ENCODE data around the gene MFAP1. TPM values are rescaled to one million over a fixed set of nuclear protein-coding genes. Genes with fewer than 3 reads are reported as not detected.
A peak's percentile ranks its signal among the peaks of the same experiment; 100 is the strongest.
"Not testable (repeated sequence)": the region's sequence is repeated elsewhere in the genome, so short reads cannot be mapped to it uniquely, and the experiment has no call there.

The MFAP1 gene
- total RNA-seq, 2 donors from 2014 or later, result 6.8 to 20.8 TPM

DNA sequence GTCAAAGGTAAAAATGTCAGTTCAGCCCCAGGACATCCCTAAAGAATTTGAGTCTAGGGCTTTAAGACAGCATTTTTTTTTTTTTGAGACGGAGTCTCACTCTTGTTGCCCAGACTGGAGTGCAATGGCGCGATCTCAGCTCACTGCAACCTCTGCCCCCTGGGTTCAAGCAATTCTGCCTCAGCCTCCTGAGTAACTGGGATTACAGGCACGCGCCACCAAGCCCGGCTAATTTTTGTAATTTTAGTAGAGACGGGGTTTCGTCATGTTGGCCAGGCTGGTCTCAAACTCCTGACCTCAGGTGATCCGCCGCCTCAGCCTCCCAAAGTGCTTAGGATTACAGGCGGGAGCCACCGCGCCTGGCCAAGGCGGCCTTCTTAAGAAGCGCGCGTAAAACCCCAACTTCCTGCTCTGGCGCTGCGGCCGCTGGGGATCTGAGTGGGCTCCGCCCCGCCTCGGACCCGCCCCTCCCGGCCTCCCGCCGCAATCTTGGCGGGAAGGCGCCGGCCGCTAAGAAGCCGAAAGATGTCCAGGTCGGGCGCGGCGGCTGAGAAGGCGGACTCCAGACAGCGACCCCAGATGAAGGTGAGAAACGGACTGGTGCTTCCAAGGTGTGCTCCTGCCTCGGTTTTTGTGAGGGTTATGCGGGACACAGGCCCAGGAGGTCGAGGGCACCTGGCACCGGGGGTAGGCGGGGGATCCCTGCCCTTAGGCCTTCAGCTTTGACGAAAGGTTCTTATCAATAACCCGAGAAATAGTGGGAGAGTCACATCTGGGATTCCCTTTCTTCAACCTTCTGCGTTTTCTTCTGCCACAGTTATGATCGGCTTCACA, 2.2 kb upstream of the MFAP1 start, which contains the start of gene WDR76:
Gene WDR76 (plus strand): TSS at position 495 of the 834 bp plus-strand sequence. CDS start 31 bp downstream, at position 526.
- Histone ChIP-seq H3K27ac (peak within 1 kb of the TSS; percentile 56 to 71), H3K4me3 (peak within 1 kb of the TSS; percentile 78), H3K9me3 (no peaks in the 10 kb centered on the region), H3K4me1 (ENCODE audit: control insufficient read depth in 1 of 2, low read depth in 2 of 2) (peaks cover 30 to 43% of the 10 kb centered on the region in 2 donors), H3K27me3 (replicated peaks; ENCODE audit: insufficient read depth) (no peaks in the 10 kb centered on the region), H3K36me3 (no peaks in the 10 kb centered on the region)
- ATAC-seq (ENCODE audit: insufficient number of reproducible peaks, low FRiP score, low read depth) (peak; percentile 51), DNase-seq (ENCODE audit: low spot score) (peak; percentile 32)
- TF ChIP-seq, protein P1, sequence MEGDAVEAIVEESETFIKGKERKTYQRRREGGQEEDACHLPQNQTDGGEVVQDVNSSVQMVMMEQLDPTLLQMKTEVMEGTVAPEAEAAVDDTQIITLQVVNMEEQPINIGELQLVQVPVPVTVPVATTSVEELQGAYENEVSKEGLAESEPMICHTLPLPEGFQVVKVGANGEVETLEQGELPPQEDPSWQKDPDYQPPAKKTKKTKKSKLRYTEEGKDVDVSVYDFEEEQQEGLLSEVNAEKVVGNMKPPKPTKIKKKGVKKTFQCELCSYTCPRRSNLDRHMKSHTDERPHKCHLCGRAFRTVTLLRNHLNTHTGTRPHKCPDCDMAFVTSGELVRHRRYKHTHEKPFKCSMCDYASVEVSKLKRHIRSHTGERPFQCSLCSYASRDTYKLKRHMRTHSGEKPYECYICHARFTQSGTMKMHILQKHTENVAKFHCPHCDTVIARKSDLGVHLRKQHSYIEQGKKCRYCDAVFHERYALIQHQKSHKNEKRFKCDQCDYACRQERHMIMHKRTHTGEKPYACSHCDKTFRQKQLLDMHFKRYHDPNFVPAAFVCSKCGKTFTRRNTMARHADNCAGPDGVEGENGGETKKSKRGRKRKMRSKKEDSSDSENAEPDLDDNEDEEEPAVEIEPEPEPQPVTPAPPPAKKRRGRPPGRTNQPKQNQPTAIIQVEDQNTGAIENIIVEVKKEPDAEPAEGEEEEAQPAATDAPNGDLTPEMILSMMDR (IDR thresholded peaks at IDR 0.05), result no peak

DNA sequence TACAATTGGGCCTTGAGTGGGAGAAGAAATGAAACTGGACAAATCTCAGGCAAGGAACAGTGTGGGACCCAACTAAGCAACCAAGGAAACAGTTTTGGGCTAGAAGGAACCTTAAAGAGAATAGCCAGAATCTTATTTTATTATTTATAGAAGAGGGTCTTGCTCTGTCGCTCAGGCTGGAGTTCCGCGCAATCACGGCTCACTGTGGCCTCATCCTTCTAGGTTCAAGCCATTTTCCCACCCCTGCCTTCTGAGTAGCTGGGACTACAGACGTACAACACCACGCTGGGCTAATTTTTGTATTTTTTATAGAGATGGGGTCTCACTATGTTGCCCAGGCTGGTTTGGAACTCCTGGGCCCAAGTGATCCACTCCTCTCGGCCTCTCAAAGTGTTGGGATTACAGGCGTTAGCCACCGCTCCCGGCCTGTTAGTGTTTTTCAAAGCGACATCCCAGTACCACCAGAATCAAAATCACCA, 1.6 kb upstream of the MFAP1 start:
- no peak for DNase-seq (ENCODE audit: low spot score)

DNA sequence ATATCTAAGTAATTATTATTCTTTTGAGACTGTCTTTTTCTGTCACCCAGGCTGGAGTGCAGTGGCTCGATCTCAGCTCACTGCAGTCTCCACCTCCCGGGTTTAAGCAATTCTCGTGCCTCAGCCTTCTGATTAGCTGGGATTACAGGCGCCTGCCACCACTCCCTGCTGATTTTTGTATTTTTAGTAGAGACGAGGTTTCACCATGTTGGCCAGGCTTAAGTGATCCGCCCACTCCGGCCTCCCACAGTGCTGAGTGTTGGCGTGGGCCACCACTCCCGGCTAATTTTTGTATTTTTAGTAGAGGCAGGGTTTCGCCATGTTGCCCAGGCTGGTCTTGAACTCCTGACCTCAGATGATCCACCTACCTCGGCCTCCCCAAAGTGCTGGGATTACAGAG, 815 bp upstream of the MFAP1 start:
- not testable (repeated sequence) for H3K27ac ChIP-seq; H3K27me3 ChIP-seq (replicated peaks; ENCODE audit: insufficient read depth); DNase-seq (ENCODE audit: low spot score); ATAC-seq (ENCODE audit: insufficient number of reproducible peaks, low FRiP score, low read depth); H3K9me3 ChIP-seq; H3K36me3 ChIP-seq
- peak overlapping the region; percentile 88 for H3K4me3 ChIP-seq
- peaks cover 30 to 46% of the 10 kb centered on the region in 2 donors for H3K4me1 ChIP-seq (ENCODE audit: control insufficient read depth in 1 of 2, low read depth in 2 of 2)

More for the DNA sequence above, 1.6 kb upstream of the MFAP1 start:
- TF ChIP-seq, protein P1 (IDR thresholded peaks at IDR 0.05), result no peak
- peaks cover 30 to 46% of the 10 kb centered on the region in 2 donors for H3K4me1 ChIP-seq (ENCODE audit: control insufficient read depth in 1 of 2, low read depth in 2 of 2)
- peak overlapping the region; percentile 56 to 71 for H3K27ac ChIP-seq
- H3K36me3 ChIP-seq, result no peaks in the 10 kb centered on the region
- no peak for ATAC-seq (ENCODE audit: insufficient number of reproducible peaks, low FRiP score, low read depth)
- peak overlapping the region; percentile 78 for H3K4me3 ChIP-seq
- no peaks in the 10 kb centered on the region for H3K9me3 ChIP-seq
- no peaks in the 10 kb centered on the region for H3K27me3 ChIP-seq (replicated peaks; ENCODE audit: insufficient read depth)

DNA sequence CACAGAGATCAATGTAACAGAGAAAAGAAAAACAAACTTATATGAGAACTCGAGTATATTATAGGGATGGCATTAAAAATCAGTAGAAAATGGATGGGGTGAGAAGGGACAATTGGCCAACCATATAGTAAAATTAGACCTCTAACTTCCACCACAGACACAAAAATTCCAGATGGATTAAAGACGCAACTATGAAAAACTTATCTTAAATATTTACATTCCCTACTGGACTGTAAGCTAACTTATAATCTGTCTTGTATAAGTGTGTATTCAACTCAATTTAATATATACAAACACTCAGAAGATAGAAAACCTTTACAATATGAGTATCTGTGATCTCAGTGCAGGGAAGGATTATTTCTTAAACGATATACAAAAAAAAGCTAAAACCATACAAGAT, 3.0 kb downstream of the MFAP1 start:
- no peak for DNase-seq (ENCODE audit: low spot score)
- no peak overlapping the region for H3K4me3 ChIP-seq
- no peak overlapping the region for H3K27ac ChIP-seq
- H3K4me1 ChIP-seq (ENCODE audit: control insufficient read depth in 1 of 2, low read depth in 2 of 2), result peaks cover 23 to 32% of the 10 kb centered on the region in 2 donors
- peaks cover 16% of the 10 kb centered on the region for H3K36me3 ChIP-seq
- ATAC-seq (ENCODE audit: insufficient number of reproducible peaks, low FRiP score, low read depth), result no peak
- TF ChIP-seq, protein P1 (IDR thresholded peaks at IDR 0.05), result no peak
- H3K9me3 ChIP-seq, result no peaks in the 10 kb centered on the region
- no peaks in the 10 kb centered on the region for H3K27me3 ChIP-seq (replicated peaks; ENCODE audit: insufficient read depth)

DNA sequence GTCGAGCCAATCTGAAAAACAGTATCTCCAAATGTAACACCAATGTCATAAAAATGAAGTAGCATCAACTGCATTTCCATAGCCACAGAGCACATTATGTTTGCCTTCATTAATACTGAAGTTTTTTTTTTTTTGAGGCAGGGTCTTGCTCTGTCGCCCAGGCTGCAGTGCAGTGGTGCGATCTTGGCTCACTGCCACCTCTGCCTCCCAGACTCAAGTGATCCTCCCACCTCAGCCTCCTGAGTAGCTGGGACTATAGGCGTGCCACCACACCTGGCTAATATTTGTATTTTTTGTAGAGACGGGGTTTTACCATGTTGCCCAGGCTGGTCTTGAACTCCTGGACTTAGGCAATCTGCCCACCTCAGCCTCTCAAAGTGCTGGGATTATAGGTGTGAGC, 9.4 kb downstream of the MFAP1 start:
- not testable (repeated sequence) for H3K9me3 ChIP-seq; ATAC-seq (ENCODE audit: insufficient number of reproducible peaks, low FRiP score, low read depth); H3K27ac ChIP-seq; H3K27me3 ChIP-seq (replicated peaks; ENCODE audit: insufficient read depth); H3K4me3 ChIP-seq; DNase-seq (ENCODE audit: low spot score); H3K4me1 ChIP-seq (ENCODE audit: control insufficient read depth in 1 of 2, low read depth in 2 of 2)
- H3K36me3 ChIP-seq, result peaks cover 63% of the 10 kb centered on the region

DNA sequence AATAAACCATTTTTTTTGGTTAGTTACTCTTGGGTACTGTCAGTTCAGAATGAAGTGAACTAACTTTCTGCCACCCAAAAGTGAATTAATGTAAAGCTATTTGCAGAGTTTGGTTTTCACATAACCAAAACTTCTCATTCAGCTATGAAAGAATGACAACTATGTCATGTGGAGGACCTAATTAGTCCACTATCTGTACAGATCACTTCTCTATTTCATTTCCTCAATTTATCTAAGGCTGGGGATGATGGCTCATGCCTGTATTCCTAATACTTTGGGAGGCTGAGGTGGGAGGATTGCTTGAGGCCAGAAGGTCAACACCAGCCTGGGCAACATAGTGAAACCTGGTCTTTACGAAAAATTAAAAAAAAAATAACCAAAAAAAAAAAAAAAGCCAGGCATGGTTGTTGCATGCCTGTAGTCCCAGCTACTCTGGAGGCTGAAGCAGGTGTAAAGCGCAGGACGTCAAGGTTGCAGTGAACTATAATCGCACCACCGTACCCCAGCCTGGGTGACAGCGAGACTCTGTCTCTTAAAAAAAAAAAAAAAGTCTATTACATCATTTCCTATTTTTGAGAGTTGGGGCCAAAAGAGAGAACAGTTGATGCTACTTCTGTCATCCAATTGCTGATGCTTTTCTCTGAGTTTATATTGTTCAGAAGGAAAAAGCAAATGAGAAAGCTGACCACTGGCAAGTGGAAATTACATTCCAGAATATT, 15.4 kb downstream of the MFAP1 start:
- no peak for ATAC-seq (ENCODE audit: insufficient number of reproducible peaks, low FRiP score, low read depth)
- TF ChIP-seq, protein P1 (IDR thresholded peaks at IDR 0.05), result no peak

More for the DNA sequence above, 15.4 kb downstream of the MFAP1 start:
- peaks cover 70% of the 10 kb centered on the region for H3K36me3 ChIP-seq
- DNase-seq (ENCODE audit: low spot score), result no peak
- H3K4me1 ChIP-seq (ENCODE audit: control insufficient read depth in 1 of 2, low read depth in 2 of 2), result no peaks in the 10 kb centered on the region
- no peaks in the 10 kb centered on the region for H3K27me3 ChIP-seq (replicated peaks; ENCODE audit: insufficient read depth)
- H3K27ac ChIP-seq, result no peak overlapping the region
- H3K9me3 ChIP-seq, result no peaks in the 10 kb centered on the region
- H3K4me3 ChIP-seq, result no peak overlapping the region

All from thoracic aorta (tissue), 2 donors.